Fibroblast of skin of left quadriceps (primary cell): ENCODE results near the gene STT3A.

Source experiments
- DNase-seq, 2 experiments: peaks; one replicate each; pipeline ENCODE4 v3.0.0-alpha.2; 2013; ENCODE audit warnings: low read depth in 2 of 2

STT3A gene

GRCh38 chr11:125663910-125664309, 71.3 kb downstream of the STT3A start:
- DNase-seq, result no peak

GRCh38 chr11:125667151-125667550, 74.5 kb downstream of the STT3A start:
- no peak for DNase-seq

GRCh38 chr11:125670172-125670571, 77.5 kb downstream of the STT3A start:
- no peak for DNase-seq

- DNase-seq, result no peak
Measured at GRCh38 chr11:125671561-125671960, 78.9 kb downstream of the STT3A start.
